ENCODE results near the gene UGT1A6.
"Not testable (repeated sequence)": the region's sequence is repeated elsewhere in the genome, so short reads cannot be mapped to it uniquely, and the experiment has no call there.

Gene UGT1A6

DNA sequence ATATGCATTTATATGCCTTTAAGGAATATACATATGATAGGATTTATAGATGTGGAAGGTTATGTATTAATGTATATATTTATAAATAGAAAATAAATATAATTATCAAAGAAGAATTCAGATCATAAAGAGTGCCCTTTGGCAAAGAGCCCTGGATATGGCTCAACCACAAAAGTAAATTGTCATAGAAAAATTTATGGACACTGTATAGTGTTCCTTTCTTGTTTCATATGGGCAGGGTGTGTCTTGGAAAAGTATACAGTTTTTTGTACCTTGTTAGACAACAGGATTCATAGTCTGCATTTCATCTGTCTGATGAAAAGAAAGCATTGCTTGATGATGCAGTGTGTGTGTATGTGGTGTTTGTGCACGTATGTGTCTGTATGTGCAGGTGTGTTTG is 8.1 kb upstream of the UGT1A6 start:
- no peak for FAIRE-seq
- DNase-seq (ENCODE audit: low spot score) = no peak

DNA sequence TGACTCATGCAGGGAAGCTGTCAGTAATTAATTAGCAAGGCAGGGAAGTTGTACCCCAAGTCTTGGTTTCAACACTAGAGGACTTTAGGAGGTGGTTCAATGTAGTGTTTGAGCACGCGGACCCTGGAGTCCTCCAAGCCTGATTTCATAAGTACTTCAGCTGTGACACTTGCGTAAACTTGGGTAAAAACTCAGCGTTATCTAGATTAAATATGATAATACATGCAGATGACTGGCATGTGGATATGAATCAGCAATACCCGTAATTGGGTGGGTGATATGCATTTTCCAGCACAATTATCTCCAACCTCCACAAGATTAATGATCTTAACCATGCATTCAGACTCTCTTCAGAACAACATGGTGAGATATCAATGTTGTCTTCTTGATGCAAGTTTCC is 5.8 kb upstream of the UGT1A6 start:
- FAIRE-seq (no peak), DNase-seq (ENCODE audit: low spot score) (no peak)

DNA sequence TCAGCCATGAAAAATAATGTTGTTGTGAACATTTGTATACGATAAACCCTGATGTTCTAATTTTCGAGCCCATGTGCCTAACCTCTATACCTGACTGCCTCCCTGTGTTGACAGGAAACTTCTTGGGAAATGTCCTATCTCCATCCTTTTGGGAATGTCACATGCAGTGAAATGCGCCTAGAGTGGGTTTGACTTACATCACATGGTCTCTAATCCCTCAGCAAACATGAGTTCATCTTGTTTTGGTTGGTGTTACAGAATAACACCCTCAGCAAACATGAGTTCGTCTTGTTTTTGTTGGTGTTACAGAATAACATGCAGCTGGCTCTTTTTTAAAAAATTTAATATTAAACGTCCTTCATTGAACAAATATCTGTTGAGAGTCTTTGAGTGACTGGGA is 4.3 kb upstream of the UGT1A6 start:
- FAIRE-seq (no peak), DNase-seq (ENCODE audit: low spot score) (no peak)

DNA sequence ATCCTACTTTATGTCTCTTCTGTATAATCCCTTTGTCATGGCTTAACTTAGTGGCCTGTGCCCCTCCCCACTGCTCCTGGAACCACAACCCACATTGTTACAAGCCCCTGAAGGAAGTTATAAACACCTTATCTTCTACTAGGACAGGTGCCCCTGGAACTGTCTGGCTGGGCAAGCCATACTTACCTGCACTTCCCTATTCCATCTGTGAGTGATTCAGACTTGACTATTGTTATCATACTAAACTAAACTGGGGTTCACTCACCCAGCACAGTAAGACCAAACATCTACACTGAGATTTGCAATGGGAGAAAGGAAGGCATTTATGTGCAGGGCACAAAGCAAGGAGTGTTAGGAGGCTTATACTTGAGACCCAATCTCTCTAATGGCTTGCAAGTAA is 3.7 kb upstream of the UGT1A6 start:
- FAIRE-seq (no peak), DNase-seq (ENCODE audit: low spot score) (no peak)

DNA sequence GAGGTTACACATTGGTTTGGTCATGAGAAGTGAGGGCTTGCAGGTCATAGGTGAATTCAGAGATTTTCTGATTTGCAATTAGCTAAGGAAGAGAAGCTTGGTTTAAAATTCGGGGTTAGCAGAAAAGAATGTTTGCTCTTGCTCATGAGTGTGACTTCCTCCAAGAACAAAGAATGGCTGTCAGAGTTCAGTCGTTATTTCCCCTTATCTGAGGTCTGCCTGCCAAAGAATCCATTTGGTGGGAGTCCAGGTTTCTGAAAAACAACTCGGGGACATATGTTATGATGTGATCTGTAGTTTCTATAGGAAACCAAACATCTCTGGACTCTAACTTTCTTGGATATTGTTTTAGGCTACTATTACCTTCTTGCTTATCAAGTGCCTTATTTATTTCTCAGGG is 3.2 kb upstream of the UGT1A6 start:
- FAIRE-seq = no peak
- DNase-seq (ENCODE audit: low spot score) = no peak

DNA sequence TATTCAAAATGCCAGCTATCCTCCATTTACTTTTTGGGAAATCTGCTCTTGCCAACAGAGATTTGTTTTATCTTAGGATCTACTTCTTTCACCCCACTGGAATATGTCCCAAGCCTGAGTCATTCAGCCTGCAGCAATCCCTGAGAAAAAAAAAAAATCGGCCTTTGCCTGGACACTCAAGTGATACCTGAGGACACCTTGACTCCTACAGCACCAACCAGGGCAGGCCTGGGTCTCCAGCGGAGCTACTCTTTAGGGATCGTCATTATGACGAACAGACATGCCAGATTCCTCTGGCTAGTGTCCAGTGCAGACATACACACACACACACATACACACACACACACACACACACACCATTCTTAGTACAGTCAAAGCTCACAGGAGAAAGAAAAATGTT is 2.2 kb upstream of the UGT1A6 start:
- no peak for FAIRE-seq

DNA sequence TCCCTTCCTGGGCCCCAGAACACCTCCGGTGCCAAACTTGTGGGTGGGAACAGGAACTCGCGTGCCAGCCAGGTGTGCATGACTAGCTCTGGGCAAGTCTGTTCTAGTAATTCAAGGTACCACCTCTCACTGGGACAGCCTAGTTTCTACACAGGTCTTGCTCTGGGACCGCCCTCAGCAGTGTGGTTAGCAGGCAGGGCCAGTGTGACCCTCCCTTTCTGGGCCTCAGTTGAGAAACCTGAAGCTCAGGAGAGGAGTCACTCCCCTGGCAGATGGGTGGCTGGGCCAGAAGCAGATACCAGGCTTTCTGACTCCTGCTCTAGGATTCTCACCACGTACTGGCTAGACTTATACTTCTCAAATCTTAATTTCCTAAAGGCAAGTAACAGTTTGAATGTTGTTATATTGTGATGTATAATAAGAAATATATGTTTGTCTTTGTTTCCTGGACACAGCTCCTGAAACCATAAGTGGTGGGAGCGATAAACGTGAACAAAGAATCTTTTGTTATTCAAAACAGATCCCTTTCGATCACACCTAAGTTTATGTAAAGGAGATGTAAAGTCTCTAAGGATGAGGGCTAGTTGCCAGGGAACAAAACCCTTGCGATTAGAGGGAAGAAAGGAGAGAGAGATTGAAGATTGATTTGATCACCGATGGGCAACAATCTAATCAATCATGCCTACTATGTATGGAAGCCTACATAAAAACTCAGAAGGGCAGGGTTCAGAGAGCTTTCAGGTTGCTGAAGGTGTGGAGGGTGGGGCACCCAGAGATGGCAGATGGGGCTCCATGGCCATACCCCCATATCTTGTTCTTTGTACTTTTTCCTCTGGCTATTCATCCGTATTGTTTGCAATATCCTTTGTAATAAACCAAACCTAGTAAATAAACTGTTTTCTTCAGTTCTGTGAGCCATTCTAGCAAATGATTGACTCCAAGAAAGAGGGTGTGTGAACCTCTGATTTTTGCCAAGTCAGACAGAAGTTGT is 952 bp upstream of the UGT1A6 start:
- DNase-seq (ENCODE audit: low spot score) (no peak), FAIRE-seq (no peak)

More for the DNA sequence above, 2.2 kb upstream of the UGT1A6 start:
- DNase-seq (ENCODE audit: low spot score) = no peak

DNA sequence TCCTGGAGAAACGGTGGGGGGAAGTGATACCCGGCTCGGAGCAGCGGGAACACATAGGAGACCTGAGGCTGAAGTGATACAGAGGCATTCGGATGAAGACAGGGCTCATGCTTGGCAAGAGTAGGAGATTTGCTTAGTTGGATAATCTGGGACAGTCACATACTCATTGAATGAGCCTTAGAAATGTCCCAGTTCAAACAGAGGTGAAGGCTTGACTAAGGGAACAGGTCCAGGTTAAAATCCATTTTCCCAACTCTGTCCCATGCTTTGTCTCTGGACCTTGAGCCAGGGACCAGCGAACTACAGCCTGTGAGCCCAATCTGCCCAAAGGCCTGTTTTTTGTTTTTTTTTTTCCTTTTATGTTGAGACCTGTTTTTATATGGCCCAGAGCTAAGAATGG is 1.3 kb downstream of the UGT1A6 start:
- FAIRE-seq = no peak
- no peak for DNase-seq (ENCODE audit: low spot score)

DNA sequence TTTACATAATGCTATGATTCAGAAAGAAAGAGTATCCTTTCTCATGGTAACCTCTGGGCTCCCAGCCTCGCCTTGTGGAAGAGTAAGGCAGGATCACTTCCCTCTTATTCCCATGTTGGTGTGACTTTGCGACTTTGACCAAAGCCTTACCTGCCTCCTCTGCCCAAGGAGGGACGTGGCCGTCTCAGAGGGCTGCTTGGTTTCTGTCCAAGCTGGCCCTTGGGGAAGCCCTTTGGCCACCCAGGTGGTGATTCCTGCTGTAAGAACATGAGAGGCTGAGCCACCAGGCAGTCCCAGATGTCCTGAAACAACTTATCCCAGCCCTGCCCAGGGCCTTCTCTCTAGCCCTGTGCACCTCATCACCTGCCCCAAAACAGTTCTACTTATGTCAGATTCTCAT is 6.0 kb downstream of the UGT1A6 start:
- DNase-seq (ENCODE audit: low spot score) = no peak
- FAIRE-seq = no peak

DNA sequence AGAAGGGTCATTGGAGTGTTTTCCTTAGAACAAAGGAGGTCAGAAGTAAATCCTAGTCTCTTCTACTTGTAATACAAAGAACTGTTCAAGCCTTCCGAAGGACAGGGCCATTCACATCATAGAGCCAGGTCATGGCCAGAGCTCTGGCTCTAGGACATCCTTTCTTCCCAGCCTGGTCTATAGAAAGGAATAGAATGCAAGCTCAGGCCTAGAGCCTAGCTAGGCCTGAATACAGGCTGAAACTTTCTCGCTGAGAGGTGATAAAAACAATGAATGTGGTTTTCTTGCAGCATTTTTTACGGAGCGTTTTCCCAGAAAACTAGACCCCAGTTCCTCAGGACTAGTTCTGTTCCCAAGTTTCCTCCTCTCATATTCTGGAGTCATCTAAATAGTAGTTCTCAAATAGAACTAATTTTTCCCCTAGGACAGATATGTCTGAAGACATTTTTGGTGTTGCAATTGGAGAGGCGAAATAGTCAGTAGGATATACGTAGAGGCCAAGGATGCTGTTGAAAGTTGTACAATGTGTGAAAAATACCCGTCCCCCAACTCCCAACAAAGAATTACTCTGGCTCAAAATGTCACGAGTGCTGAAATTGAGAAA is 6.8 kb downstream of the UGT1A6 start:
- DNase-seq (ENCODE audit: low spot score) (no peak), FAIRE-seq (no peak)

DNA sequence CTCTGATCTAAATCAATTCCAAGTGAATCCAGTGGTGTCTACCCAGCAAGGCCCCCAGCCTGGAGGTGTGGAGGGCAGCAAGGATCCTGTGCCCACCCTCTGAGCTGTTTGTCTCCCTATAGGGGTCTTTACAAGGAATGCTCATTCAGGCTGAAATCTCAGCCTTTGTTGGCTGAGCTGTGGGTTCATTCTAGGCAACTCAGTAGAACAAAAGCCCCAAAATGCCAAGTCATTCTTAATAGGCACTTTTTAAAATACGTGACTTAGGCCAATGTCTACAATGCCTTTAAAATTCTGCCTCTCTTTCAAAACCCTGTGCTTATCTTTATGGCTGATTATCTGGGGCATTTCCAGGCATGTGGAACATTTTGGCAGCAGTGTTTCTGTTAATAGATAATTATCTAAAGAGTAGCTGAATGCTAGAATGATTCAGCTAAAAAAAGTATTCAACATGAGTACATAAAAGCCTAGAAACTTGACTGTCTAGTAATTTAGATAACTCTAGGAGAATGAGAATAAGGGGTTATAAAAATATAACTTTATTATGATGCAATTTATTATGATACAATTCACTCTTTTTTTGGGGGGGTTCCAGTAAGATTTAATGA is 7.4 kb downstream of the UGT1A6 start:
- FAIRE-seq = no peak
- no peak for DNase-seq (ENCODE audit: low spot score)

DNA sequence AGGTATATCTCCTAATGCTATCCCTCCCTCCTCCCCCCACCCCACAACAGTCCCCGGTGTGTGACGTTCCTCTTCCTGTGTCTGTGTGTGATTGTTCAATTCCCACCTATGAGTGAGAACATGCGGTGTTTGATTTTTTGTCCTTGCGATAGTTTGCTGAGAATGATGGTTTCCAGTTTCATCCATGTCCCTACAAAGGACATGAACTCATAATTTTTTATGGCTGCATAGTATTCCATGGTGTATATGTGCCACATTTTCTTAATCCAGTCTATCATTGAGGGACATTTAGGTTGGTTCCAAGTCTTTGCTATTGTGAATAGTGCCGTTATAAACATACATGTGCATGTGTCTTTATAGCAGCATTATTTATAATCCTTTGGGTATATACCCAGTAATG is 8.2 kb downstream of the UGT1A6 start:
- DNase-seq (ENCODE audit: low spot score); FAIRE-seq: not testable (repeated sequence)

DNA sequence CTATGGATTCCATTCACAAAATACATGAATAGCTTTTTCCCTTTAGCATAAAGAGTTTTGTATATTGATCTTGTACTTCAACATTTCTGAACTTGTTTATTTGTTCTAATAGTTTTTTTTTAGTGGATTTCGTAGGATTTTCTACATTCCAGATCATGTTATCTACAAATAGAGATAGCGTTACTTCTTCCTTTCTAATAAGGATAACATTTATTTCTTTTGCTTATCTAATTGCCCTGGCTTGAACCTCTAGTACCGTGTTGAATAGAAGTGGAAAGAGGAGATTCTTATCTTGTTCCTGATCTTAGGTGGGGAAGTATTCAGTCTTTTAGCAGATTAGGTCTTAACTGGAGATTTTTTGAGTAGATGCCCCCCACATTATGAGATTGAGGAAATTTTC is 9.5 kb downstream of the UGT1A6 start:
- DNase-seq (ENCODE audit: low spot score) = no peak
- no peak for FAIRE-seq

DNA sequence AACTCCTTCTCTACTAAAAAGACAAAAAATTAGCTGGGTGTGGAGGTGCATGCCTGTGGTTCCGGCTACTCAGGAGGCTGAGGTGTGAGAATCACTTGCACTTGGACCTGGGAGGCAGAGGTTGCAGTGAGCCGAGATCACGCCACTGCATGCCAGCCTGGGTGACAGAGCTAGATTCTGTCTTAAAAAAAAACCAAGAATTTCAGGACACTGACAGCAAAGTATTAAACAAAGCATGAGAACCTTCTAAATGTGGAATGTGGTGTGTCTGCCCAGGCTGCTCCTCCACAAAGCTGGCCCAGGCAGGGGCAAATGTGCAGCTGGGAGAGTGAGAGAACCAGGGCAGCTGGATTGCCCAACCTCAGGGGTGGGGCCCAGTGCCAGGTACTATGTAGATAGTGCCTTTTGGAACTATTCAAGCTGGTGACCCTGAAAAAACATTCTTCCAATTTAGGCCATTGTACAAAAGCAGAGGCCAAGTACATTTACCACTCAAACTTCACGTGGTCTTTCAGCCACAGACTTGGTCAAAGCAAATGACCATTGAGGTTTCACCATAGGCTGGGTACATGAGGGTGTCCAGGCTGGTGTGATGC is 13.3 kb downstream of the UGT1A6 start:
- FAIRE-seq (no peak), DNase-seq (ENCODE audit: low spot score) (no peak)

DNA sequence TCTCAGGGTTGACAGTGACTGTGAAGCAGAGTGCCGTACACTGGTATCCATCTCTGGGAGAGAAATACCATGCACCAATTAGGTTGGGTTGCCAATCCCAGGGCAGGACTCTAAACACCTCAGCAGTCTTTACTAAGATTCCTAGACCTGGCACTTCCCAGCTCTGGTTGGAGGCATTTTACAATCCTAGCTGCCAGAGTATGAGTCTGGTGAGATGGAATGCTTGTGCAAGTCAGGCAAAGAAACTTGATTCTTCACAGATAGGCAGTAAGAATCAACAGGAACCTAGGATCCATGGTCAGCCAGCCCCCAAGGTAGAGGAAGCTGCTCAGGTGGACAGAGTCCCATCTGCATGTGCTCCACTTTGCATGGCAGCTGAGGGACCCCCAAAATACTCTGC is 14.0 kb downstream of the UGT1A6 start:
- FAIRE-seq = no peak
- DNase-seq (ENCODE audit: low spot score) = no peak

DNA sequence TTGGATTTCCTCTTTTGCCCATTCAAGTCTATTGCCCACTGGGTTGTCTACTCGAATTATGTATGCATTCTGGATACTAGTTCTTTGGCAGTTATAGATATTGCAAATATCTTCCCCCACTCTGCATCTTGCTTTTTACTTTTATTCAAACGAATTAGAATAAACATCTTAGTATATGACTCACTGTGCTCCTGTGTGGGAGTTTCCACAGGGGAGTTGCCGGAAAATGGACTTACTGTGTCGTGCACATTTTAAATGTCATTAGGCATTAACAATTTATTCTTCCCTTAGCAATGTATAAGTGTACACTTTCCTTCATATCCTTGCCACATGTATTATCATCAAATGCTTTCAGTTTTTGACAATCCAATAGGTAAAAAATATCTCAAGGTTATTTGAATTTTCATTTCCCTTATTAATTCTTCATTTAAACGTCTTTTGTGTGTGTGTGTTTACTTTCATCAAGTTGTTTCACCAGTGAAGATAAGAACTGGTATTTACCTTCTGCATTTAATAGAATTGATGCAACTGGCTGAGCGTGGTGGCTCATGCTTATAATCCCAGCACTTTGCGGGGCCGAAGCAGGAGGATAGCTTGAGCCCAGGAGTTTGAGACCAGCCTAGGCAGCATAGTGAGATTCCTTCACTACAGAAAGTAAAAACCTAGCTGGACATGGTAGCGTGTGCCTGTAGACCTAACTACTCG is 15.4 kb downstream of the UGT1A6 start:
- FAIRE-seq = no peak
- DNase-seq (ENCODE audit: low spot score) = no peak

DNA sequence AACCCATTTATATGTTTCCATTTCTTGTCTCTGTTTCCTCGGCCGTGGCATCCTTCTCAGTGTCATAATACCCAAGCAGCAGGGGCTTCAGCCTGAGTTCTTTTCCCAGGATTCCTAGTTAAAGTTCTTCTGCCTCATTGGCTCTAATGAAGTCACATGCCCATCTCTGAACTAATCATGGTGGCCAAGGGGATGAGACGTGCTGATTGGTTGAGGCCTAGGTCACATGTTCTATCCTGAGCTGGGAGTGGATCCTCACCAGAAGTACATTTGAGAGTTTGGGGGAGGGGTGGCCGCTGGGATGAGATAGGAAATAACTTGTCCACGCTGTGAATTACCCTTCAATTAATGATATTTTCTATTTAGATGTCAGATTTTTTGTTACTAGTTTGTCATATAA is 16.3 kb downstream of the UGT1A6 start:
- DNase-seq (ENCODE audit: low spot score) = no peak
- no peak for FAIRE-seq

DNA sequence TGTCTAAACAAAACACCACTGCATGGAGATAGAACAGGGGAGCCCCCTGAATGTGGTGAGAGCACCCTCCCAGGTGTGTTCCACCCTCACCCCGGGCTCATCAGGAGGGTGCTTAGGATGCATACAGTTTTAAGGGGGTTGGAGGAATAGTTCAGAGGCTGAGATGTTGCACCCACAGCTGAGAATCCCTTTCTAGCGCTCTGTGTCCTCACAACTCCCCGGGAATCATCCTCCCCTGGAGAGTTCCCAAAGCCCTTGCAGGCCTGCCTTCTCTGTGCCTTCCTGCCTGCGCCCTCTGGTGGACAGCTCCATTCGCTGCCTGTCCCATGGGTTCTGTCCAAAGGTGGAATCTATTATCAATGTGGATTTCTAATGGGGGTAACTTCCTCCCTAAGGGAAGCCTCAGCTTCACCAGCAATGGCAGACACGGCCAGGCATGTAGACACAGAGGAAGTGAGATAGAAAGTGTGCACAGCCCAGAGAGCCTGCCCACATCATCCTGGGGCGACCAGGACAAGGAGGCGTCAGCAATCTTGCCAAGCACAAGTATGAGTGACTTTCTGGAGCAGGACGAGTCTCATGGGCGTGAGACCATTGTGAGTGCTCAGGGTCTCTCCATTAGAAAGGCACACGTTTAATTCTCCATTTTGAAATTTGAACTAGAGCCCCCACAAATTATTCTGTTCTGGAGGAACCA is 18.8 kb downstream of the UGT1A6 start:
- DNase-seq (ENCODE audit: low spot score) (peak; percentile 75), FAIRE-seq (peak; percentile 20)

DNA sequence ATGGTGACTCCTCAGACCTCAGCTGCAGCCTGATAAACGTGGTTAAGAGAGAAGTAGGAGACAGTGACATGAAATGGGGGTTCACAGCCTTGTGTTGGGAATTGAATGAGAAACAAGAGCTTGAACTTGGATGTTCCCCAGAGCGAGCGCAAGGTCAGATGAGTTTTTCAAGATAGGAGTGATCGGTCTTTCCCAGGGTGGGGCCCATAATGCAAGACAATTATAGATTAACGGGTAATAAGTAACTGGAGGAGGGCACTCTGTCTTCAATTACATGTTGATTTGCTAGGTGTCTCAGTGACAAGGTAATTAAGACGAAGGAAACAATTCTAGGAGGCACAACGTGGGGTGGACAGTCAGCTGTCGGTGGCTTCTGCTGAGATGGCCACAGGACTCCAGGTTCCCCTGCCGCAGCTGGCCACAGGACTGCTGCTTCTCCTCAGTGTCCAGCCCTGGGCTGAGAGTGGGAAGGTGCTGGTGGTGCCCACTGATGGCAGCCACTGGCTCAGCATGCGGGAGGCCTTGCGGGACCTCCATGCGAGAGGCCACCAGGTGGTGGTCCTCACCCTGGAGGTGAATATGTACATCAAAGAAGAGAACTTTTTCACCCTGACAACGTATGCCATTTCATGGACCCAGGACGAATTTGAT is 20.0 kb downstream of the UGT1A6 start, which contains the start of gene UGT1A5:
Gene UGT1A5, plus strand, starts transcription at position 297 of the 651 bp plus-strand sequence. Its CDS starts 85 bp downstream, at position 382.
- FAIRE-seq (no peak), DNase-seq (ENCODE audit: low spot score) (no peak)

DNA sequence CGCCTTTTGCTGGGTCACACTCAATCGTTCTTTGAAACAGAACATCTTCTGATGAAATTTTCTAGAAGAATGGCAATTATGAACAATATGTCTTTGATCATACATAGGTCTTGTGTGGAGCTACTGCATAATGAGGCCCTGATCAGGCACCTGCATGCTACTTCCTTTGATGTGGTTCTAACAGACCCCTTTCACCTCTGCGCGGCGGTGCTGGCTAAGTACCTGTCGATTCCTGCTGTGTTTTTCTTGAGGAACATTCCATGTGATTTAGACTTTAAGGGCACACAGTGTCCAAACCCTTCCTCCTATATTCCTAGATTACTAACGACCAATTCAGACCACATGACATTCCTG is 20.5 kb downstream of the UGT1A6 start:
- no peak for FAIRE-seq

More for the DNA sequence above, 20.5 kb downstream of the UGT1A6 start:
- DNase-seq (ENCODE audit: low spot score) = no peak

All from urothelium cell line (cell line).